HG03159 (cell line): ENCODE results near the gene HHAT.

Experiments used
- ATAC-seq: cut with Tn5 transposase; IDR thresholded peaks from one replicate; pipeline ENCODE4 v1.9.1; 2021; ENCODE audit warnings: mild to moderate bottlenecking, moderate library complexity; ENCODE audit not compliant: unreplicated experiment

Gene HHAT

GRCh38 chr1:210586771-210587170 lies 258.1 kb downstream of the HHAT start:
- no peak for ATAC-seq

GRCh38 chr1:210587566-210587965 lies 258.9 kb downstream of the HHAT start:
- ATAC-seq: no peak

GRCh38 chr1:210588357-210588756 lies 259.7 kb downstream of the HHAT start:
- no peak for ATAC-seq

GRCh38 chr1:210588946-210589345 lies 260.2 kb downstream of the HHAT start:
- ATAC-seq: no peak

- no peak for ATAC-seq
These were observed 262.5 kb downstream of the HHAT start for GRCh38 chr1:210591214-210591613.

- no peak for ATAC-seq
These were observed 265.9 kb downstream of the HHAT start for GRCh38 chr1:210594605-210595004.

- no peak for ATAC-seq
These were observed 267.9 kb downstream of the HHAT start for GRCh38 chr1:210596641-210597040.

GRCh38 chr1:210597555-210598134 lies 268.9 kb downstream of the HHAT start:
- ATAC-seq: no peak

GRCh38 chr1:210598135-210598652 lies 269.5 kb downstream of the HHAT start:
- ATAC-seq: no peak

GRCh38 chr1:210600421-210601159 lies 271.9 kb downstream of the HHAT start:
- no peak for ATAC-seq

GRCh38 chr1:210603123-210603522 lies 274.4 kb downstream of the HHAT start:
- ATAC-seq: no peak

GRCh38 chr1:210605099-210605498 lies 276.4 kb downstream of the HHAT start:
- ATAC-seq: no peak

GRCh38 chr1:210607361-210607760 lies 278.7 kb downstream of the HHAT start:
- ATAC-seq: no peak

GRCh38 chr1:210608767-210609166 lies 280.1 kb downstream of the HHAT start:
- ATAC-seq: no peak

- no peak for ATAC-seq
These were observed 287.7 kb downstream of the HHAT start for GRCh38 chr1:210616356-210616755.

- ATAC-seq: no peak
These were observed 288.6 kb downstream of the HHAT start for GRCh38 chr1:210617293-210617692.

- ATAC-seq: no peak
These were observed 289.7 kb downstream of the HHAT start for GRCh38 chr1:210618369-210618768.

GRCh38 chr1:210620867-210621488 lies 292.3 kb downstream of the HHAT start:
- ATAC-seq: no peak

- ATAC-seq: no peak
These were observed 293.0 kb downstream of the HHAT start for GRCh38 chr1:210621712-210622111.

GRCh38 chr1:210624722-210625121 lies 296.0 kb downstream of the HHAT start:
- no peak for ATAC-seq

- no peak for ATAC-seq
These were observed 297.0 kb downstream of the HHAT start for GRCh38 chr1:210625715-210626114.

- ATAC-seq: no peak
These were observed 297.6 kb downstream of the HHAT start for GRCh38 chr1:210626341-210626740.
